Endodermal cell (in vitro differentiated cells): ENCODE results near the gene CAMKK2. TPM values are rescaled to one million over a fixed set of nuclear protein-coding genes. Genes with fewer than 3 reads are reported as not detected.
"Not testable (repeated sequence)": the region's sequence is repeated elsewhere in the genome, so short reads cannot be mapped to it uniquely, and the experiment has no call there.

ENCODE experiments used
- DNase-seq: peaks from one replicate; pipeline ENCODE4 v3.0.0-alpha.2; 2017
- H3K27ac ChIP-seq: 2 replicates; pipeline ENCODE4 v1.5.1; 2013; ENCODE audit warnings: mild to moderate bottlenecking, low read depth, low read length, moderate library complexity
- H3K27me3 ChIP-seq: 2 replicates; pipeline ENCODE4 v1.6.1; 2013; ENCODE audit warnings: mild to moderate bottlenecking, low read length, moderate library complexity; ENCODE audit not compliant: insufficient read depth, control insufficient read depth, poor library complexity, severe bottlenecking
- H3K36me3 ChIP-seq: 2 replicates; pipeline ENCODE4 v1.7.0; 2013; ENCODE audit warnings: mild to moderate bottlenecking, low read length, moderate library complexity; ENCODE audit not compliant: control insufficient read depth, insufficient read depth
- H3K4me1 ChIP-seq: one replicate; pipeline ENCODE4 v1.7.0; 2013; ENCODE audit warnings: low read length; ENCODE audit not compliant: control insufficient read depth, insufficient read depth
- H3K4me3 ChIP-seq: 2 replicates; pipeline ENCODE4 v1.5.1; 2013; ENCODE audit warnings: mild to moderate bottlenecking, low read length, moderate library complexity
- H3K9ac ChIP-seq: 2 replicates; pipeline ENCODE4 v1.6.1; 2013; ENCODE audit warnings: mild to moderate bottlenecking, low read length, moderate library complexity; ENCODE audit not compliant: poor library complexity, severe bottlenecking; ENCODE audit errors: extremely low read depth
- H3K9me3 ChIP-seq: 2 replicates; pipeline ENCODE4 v1.6.1; 2013; ENCODE audit warnings: mild to moderate bottlenecking, low read length, moderate library complexity; ENCODE audit not compliant: control insufficient read depth
- H3K27ac Mint-ChIP-seq: 2 replicates; pipeline ENCODE4 v1.8.0; 2020; ENCODE audit warnings: mixed read lengths
- H3K27me3 Mint-ChIP-seq: 2 replicates; pipeline ENCODE4 v1.8.0; 2021; ENCODE audit warnings: mild to moderate bottlenecking, mixed read lengths; ENCODE audit not compliant: insufficient read depth
- H3K36me3 Mint-ChIP-seq: 2 replicates; pipeline ENCODE4 v1.8.0; 2020; ENCODE audit warnings: low read depth, mixed read lengths
- H3K4me1 Mint-ChIP-seq: 2 replicates; pipeline ENCODE4 v1.8.0; 2020; ENCODE audit warnings: mixed read lengths
- H3K4me3 Mint-ChIP-seq: 2 replicates; pipeline ENCODE4 v1.8.0; 2020; ENCODE audit warnings: mild to moderate bottlenecking, moderate library complexity, mixed read lengths
- H3K9me3 Mint-ChIP-seq: 2 replicates; pipeline ENCODE4 v1.8.0; 2020; ENCODE audit warnings: mild to moderate bottlenecking, mixed read lengths
- WGBS, 2 experiments: methylation state at CpG; one replicate each; pipeline versions ENCODE4 v1.1.5 to v1.1.7; 2013; ENCODE audit warnings: missing lambda C conversion rate in 2 of 2, mixed read lengths in 1 of 2; ENCODE audit not compliant: insufficient coverage in 1 of 2, insufficient read length in 1 of 2; 5-methylcytosine and 5-hydroxymethylcytosine counted together
- total RNA-seq, 2 donors: library from RNA; stranded (reverse); fragmentation: NEBNext Ultra II Directional in 1 of 2; extraction: Animal tissue kit (Norgen Biotek cat#: 25700) in 1 of 2; gene quantifications; 2 replicates in 1 of 2; 3 replicates in 1 of 2; pipeline ENCODE4 v1.2.1, GENCODE V29; 2021
- TF ChIP-seq, protein P1 (sequence below): fragments of 200-600 bp; sonication (generic); conservative IDR thresholded peaks from 2 replicates; pipeline ENCODE4 v1.5.0; 2021; ENCODE audit warnings: antibody characterized with exemption, mild to moderate bottlenecking

The CAMKK2 gene
- total RNA-seq, 2 donors from 2014 or later: 95.8 to 113 TPM

DNA sequence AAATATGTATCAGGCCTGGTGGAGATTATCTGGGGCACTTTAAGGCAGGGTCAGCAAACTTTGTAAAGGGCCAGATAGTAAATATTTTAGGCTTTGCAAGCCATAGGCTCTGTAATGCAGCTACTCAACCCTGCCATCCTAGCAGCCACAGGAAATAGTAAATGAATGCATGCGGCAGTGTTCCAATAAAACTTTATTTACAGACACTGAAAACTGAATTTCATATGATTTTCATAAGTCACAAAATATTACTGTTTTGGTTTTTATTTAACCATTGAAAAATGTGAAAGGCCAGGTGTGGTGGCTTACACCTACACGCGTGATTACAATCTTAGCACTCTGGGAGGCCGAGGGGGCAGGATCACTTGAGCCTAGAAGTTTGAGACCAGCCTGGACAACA, 3.2 kb upstream of the CAMKK2 start:
- no peaks in the 10 kb centered on the region for H3K27me3 Mint-ChIP-seq
- H3K27ac ChIP-seq: no peak overlapping the region
- TF ChIP-seq, protein P1, sequence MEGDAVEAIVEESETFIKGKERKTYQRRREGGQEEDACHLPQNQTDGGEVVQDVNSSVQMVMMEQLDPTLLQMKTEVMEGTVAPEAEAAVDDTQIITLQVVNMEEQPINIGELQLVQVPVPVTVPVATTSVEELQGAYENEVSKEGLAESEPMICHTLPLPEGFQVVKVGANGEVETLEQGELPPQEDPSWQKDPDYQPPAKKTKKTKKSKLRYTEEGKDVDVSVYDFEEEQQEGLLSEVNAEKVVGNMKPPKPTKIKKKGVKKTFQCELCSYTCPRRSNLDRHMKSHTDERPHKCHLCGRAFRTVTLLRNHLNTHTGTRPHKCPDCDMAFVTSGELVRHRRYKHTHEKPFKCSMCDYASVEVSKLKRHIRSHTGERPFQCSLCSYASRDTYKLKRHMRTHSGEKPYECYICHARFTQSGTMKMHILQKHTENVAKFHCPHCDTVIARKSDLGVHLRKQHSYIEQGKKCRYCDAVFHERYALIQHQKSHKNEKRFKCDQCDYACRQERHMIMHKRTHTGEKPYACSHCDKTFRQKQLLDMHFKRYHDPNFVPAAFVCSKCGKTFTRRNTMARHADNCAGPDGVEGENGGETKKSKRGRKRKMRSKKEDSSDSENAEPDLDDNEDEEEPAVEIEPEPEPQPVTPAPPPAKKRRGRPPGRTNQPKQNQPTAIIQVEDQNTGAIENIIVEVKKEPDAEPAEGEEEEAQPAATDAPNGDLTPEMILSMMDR: no peak
- no peaks in the 10 kb centered on the region for H3K36me3 Mint-ChIP-seq
- no peaks in the 10 kb centered on the region for H3K4me1 ChIP-seq
- H3K4me3 Mint-ChIP-seq: no peak overlapping the region
- DNase-seq: no peak
- H3K9me3 Mint-ChIP-seq: no peaks in the 10 kb centered on the region
- H3K27ac Mint-ChIP-seq: no peak overlapping the region
- H3K36me3 ChIP-seq: no peaks in the 10 kb centered on the region
- H3K27me3 ChIP-seq: no peaks in the 10 kb centered on the region
- 82 to 94% methylated on average over 3 to 4 of the region's 4 CpGs for WGBS, 2 experiments
- no peak overlapping the region for H3K4me3 ChIP-seq
- no peaks in the 10 kb centered on the region for H3K9me3 ChIP-seq
- H3K9ac ChIP-seq: no peak overlapping the region
- H3K4me1 Mint-ChIP-seq: peaks cover 5% of the 10 kb centered on the region

DNA sequence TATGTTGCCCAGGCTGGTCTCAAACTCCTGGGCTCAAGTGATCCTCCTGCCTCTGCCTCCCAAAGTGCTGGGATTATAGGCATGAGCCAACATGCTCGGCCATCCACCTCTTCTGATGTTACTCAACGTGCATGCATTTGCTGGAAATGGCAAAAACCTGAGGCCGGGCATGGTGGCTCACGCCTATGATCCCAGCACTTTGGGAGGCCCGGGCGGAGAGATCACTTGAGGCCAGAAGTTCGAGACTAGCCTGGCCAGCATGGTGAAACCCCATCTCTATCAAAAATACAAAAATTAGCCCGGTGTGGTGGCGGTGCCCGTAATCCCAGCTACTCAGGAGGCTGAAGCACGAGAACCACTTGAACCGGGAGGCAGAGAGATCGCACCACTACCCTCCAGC, 1.9 kb upstream of the CAMKK2 start:
- not testable (repeated sequence) for H3K4me3 ChIP-seq, H3K4me1 Mint-ChIP-seq, H3K9me3 Mint-ChIP-seq, H3K27me3 ChIP-seq, H3K4me1 ChIP-seq, H3K27me3 Mint-ChIP-seq, H3K27ac ChIP-seq, H3K27ac Mint-ChIP-seq, H3K36me3 Mint-ChIP-seq, H3K9me3 ChIP-seq, H3K36me3 ChIP-seq, H3K9ac ChIP-seq
- peak overlapping the region; percentile 91 for H3K4me3 Mint-ChIP-seq
- DNase-seq: peak; percentile 57
- WGBS, 2 experiments: 89 to 96% methylated on average over 9 to 13 of the region's 13 CpGs

DNA sequence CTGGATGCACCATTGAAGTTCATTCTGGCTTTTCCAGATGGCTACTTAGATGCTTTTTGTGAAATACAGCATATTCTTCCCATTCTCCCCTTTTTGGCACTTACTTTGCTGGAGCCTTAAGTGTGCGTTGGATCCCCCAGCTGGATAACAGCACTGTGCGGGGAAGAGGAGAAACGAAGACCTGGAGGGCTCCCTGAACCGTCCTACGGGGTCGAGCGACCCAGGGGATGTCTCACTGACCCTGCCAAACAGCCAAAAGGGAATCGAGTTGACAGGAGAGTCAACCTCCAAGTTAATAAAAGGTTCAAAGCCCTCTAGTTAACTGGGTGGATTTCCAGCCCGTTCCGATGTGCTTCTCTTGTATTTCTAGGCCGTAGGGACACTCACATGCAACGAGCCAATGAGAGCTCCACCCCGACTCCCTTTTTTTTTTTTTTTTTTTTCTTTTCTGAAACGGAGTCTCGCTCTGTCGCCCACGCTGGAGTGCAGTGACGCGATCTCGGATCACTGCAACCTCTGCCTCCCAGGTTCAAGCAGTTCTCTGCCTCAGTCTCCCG, 1.0 kb upstream of the CAMKK2 start:
- Mint-ChIP-seq H3K4me1 (peaks cover 5% of the 10 kb centered on the region), H3K27ac (peak overlapping the region; percentile 87), H3K4me3 (peak overlapping the region; percentile 91), H3K27me3 (no peaks in the 10 kb centered on the region), H3K9me3 (no peaks in the 10 kb centered on the region), H3K36me3 (peaks cover 13% of the 10 kb centered on the region)
- no peak for DNase-seq
- Histone ChIP-seq H3K36me3 (peaks cover 5% of the 10 kb centered on the region), H3K4me3 (peak overlapping the region; percentile 92), H3K27me3 (no peaks in the 10 kb centered on the region), H3K27ac (peak overlapping the region; percentile 70), H3K4me1 (no peaks in the 10 kb centered on the region), H3K9ac (peak overlapping the region; percentile 73), H3K9me3 (no peaks in the 10 kb centered on the region)
- TF ChIP-seq, protein P1: no peak
- 13 to 15% methylated on average over 17 to 21 of the region's 21 CpGs for WGBS, 2 experiments
